ENCODE data around the gene ADCY6.

DNA sequence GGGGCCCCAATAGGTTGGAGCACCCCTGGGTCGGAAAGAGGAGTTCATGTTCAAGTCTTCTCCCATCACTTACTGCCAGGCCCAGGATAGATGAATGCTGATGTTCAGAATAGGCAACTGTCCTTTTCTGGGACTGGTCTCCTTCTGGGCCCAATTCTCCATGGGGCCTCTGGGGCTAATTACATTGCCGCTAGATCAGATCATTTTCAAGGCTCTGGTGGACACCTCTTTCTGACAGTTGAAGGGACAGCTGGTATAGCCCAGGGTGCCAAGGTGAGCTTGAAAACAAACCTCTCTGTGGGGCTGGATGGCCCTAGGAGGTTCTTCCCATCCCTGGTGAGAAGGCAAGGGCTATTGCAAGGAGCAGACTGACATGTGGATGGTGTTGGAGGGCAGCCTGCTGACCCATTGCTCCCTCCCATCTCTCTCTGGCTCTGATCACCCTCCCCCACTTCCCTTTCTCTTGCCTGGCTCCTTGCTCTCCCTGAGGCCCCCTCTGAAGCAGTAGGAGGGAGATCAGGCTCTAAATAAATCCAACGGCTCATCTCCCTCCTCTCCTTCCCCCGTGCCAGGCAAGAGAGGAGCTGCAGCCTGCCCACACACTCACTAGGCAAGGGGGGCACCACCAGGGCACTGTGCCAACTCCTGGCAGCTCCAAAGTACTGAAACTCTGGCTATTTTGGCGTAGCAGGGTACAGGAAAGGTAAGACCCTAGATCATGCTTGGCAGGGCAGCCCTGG is 31.3 kb upstream of the ADCY6 start:
- TF ChIP-seq EZH2 (IDR thresholded peaks at IDR 0.05) (no peak), POLR2AphosphoS5 (IDR thresholded peaks at IDR 0.05; ENCODE audit: borderline replicate concordance, low read depth, low read length) (no peak)
